Testis (tissue), 2 donors: ENCODE results near the gene CDH22.

Experiments used
- POLR2A ChIP-seq: fragments of 450-650 bp; IDR thresholded peaks from one replicate; pipeline ENCODE4 v1.6.1; 2017; ENCODE audit warnings: antibody characterized with exemption, mild to moderate bottlenecking, moderate library complexity
- TF ChIP-seq, protein P1 (sequence below), 3 experiments: fragments of 450-650 bp in 2 of 3; fragments of 200-600 bp in 1 of 3; sonication (generic) in 1 of 3; IDR thresholded peaks; one replicate each; pipeline ENCODE4 v1.5.1; 2016 to 2019; ENCODE audit warnings: antibody characterized with exemption in 3 of 3, mild to moderate bottlenecking in 2 of 3, moderate library complexity in 1 of 3

DNA sequence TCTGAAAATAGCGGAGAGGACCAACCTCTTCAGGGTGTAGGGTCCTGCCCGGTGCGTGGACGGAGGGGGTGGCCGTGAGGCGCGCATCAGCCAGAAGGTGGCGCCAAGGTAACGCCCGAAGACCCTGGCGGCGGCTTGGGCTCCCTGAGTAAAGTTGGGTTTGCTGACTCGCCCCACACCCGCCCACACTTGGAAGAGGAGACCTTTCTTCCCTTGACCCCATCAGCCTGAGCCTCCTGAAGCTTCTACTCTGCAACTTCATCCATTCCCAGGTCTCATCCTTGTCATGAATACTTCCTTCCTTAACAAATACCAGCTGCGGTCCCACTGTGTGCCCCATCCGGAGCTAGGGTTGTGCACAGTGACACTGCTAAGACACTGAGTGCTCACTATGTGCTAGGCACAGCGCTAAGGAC, 175.6 kb downstream of the CDH22 start:
- TF ChIP-seq, protein P1, sequence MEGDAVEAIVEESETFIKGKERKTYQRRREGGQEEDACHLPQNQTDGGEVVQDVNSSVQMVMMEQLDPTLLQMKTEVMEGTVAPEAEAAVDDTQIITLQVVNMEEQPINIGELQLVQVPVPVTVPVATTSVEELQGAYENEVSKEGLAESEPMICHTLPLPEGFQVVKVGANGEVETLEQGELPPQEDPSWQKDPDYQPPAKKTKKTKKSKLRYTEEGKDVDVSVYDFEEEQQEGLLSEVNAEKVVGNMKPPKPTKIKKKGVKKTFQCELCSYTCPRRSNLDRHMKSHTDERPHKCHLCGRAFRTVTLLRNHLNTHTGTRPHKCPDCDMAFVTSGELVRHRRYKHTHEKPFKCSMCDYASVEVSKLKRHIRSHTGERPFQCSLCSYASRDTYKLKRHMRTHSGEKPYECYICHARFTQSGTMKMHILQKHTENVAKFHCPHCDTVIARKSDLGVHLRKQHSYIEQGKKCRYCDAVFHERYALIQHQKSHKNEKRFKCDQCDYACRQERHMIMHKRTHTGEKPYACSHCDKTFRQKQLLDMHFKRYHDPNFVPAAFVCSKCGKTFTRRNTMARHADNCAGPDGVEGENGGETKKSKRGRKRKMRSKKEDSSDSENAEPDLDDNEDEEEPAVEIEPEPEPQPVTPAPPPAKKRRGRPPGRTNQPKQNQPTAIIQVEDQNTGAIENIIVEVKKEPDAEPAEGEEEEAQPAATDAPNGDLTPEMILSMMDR (IDR thresholded peaks at IDR 0.05) = peak; percentile 62 to 88 (median 74)
- TF ChIP-seq POLR2A = no peak
